Iris pigment epithelial cell (primary cell): ENCODE measurements around the gene AKAP6.
A peak's percentile ranks its signal among the peaks of the same experiment; 100 is the strongest.

Source experiments
- DNase-seq: peaks from one replicate; pipeline ENCODE4 v3.0.0-alpha.2; 2011; ENCODE audit warnings: low read depth

The AKAP6 gene

GRCh38 chr14:32627545-32628298 lies 298.6 kb downstream of the AKAP6 start:
- DNase-seq: no peak

- no peak for DNase-seq
These were observed 300.1 kb downstream of the AKAP6 start for GRCh38 chr14:32629236-32629635.

DNA sequence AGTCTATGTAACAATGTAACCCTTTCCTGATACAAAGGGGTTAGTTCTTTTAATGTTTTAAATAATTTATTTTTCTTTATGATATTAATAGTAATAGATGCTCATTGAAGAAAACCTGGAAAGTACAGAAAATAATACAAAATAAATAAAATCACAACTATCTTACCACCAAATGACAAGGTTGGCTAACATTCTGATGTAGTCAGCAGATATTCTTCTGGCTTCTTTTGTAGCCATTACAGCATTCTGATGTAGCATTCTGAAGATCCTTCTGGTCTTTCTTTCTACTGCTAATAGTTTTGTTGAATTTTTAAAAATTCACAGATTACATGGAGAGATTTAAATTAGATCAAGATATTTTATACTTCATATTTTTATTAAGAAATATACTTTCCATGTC lies 301.6 kb downstream of the AKAP6 start:
- no peak for DNase-seq

GRCh38 chr14:32633224-32633859 lies 304.2 kb downstream of the AKAP6 start:
- DNase-seq: peak; percentile 25

DNA sequence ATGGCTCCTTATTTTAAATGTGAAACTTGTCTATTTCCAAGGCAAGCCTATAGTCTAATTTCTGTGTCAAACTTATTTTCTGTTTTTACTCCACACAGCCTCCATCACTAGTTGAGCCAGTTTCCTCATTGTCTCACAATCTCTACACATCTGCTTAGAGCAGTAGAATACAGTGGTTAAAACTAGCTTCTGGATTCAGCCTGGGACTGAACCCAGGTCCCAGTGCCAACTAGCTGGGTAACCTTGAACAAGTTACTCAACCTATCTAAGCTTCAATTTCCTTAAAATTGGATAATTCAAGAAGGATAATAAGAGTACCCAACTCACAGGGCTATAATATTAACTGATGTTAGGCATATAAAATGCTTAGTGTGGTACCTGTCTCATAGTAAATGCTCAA lies 304.8 kb downstream of the AKAP6 start:
- DNase-seq: no peak

DNA sequence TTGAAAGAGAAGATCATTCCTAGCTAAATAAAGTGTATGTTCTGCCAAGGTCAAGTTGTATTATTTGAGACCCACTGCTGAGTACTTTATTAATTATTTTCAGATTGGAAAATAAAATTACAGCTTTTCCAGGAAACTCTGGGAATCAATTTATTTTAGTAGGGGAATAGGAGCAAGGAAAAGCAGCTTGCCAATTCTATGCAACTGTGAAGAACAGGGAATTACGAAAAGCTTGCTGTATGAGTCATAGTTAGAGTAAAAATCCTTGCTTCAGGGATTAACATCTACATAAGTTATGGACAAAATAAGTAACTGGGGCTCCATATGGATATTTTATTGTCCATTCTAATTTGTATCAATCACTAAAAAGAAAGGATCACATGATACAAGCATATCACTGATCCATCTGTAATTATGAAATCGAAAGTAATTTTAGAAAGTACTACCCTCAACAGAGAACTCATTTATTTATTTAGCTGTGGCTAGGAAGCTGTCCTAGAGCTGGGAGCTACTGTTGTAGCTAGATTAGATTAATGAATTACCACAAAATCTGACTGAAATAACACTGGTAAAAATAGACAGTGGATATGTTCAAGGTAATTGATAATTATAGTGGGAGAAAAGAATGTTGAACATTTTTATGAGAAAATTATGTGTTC lies 306.1 kb downstream of the AKAP6 start:
- DNase-seq: peak; percentile 61

GRCh38 chr14:32637582-32637981 lies 308.5 kb downstream of the AKAP6 start:
- DNase-seq: no peak

DNA sequence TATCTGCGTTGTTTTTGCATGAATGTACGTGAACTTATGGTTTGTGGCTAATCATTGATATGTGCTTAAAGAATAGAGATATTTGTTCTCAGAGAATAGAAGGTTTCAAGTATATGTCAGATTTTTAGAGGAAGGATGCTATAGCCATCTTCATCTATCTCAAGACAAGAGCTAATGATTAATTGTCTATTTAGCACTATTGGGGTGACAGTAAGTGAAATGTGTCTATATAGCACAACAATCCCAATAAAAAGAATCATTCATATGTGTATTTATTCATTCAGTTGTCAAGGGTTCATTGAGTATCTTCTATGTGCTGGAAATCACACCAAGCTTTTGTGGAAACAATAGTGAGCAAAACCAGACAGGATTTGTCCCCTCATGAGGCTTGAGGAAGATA lies 310.1 kb downstream of the AKAP6 start:
- no peak for DNase-seq

GRCh38 chr14:32645551-32645950 lies 316.5 kb downstream of the AKAP6 start:
- DNase-seq: no peak

DNA sequence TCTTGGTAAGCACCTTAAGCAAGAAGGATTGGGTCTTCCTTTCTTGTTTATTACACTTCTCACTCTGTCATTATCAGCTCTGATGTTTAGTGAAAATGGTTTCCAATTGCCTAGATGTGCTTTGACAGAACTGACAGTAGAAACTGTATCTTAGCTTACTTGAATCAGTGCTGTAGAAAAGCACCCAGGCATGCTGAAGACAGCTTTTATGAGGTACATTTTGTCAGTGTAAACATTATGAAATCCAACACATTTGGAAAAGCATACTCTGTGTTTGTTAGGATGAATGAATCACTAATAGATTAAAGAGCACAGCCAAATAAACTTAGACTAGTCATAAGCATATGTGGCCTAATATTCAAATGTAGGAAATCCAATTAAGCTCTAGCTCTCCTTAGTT lies 319.3 kb downstream of the AKAP6 start:
- peak; percentile 85 for DNase-seq

- no peak for DNase-seq
These were observed 320.9 kb downstream of the AKAP6 start for GRCh38 chr14:32650030-32650429.

- DNase-seq: no peak
These were observed 321.6 kb downstream of the AKAP6 start for GRCh38 chr14:32650665-32651064.

DNA sequence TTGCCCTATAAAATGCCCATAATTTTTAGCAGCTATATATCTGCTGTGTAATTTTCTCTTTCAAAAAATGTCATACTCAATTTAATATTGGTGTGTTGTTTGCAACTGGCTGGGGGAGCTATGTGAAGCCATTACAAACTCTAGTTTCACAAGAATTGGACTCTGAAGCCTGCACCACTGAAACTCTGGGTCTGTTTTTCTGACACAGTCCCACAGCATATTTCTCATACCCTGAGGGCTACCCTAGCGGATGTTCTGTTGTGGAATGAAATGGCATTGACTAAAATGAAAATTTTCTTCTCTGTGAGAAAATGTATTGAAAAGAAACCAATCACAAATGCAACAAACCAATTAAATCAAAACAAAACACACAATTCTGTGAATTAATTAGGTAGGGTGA lies 325.0 kb downstream of the AKAP6 start:
- peak; percentile 18 for DNase-seq

GRCh38 chr14:32656601-32657000 lies 327.5 kb downstream of the AKAP6 start:
- DNase-seq: peak; percentile 7

DNA sequence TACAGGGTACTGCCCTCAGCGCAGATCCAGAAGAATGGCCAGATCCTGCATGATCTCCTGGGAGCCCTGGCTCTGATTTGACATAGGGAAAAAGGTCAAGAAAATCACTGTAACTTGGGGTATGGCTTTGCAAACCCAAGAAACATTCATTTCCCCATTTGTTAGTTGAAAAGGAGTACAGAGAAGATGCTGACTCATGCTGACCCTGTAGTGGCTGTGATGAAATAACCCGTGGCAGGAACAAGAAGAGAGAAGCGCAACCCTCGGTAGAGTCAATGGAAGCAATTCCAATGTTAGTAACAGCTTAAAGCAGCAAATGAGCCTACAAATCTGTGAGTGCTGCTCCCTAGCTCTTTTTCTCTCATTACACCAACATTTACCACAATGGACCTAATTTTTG lies 328.0 kb downstream of the AKAP6 start:
- peak; percentile 95 for DNase-seq

DNA sequence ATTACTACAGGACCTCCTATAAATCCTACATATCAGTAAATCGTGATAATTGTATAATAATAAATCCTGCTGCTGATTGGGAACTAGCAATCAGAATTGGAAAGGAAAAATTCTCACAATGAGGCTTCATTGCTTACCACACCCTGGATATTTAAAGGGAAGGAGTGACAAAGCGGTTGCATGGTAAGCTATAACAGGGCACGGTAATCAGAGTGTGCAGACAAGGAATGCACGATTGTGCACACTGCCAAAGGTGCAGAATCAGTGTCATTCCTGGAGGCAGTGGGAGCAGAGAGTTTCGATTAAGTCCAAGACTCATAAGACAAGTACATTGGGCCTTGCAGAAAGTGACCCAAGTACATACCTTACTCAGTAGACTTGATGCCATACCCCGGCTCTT lies 332.1 kb downstream of the AKAP6 start:
- no peak for DNase-seq

GRCh38 chr14:32662211-32662610 lies 333.1 kb downstream of the AKAP6 start:
- peak; percentile 73 for DNase-seq

- no peak for DNase-seq
These were observed 337.2 kb downstream of the AKAP6 start for GRCh38 chr14:32666308-32666707.

DNA sequence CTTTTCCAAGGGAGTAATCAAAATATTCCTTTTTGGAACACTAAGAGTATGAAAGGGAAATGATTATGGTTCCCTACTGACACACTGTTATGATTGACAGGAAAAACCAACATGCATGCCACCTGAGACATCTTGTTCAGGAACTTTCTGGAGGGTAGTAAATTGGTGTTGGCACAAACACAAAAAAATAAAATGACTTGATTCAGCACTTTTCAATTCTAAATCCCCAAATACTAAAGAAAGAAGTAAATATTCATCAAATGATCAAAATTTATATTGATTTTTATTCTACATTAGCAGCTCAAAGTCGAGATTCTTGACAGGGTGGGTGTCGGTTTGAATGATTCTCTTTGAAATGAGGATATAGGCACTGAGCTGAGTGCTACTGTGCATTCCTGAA lies 338.2 kb downstream of the AKAP6 start:
- DNase-seq: no peak

GRCh38 chr14:32667791-32668190 lies 338.7 kb downstream of the AKAP6 start:
- DNase-seq: no peak

DNA sequence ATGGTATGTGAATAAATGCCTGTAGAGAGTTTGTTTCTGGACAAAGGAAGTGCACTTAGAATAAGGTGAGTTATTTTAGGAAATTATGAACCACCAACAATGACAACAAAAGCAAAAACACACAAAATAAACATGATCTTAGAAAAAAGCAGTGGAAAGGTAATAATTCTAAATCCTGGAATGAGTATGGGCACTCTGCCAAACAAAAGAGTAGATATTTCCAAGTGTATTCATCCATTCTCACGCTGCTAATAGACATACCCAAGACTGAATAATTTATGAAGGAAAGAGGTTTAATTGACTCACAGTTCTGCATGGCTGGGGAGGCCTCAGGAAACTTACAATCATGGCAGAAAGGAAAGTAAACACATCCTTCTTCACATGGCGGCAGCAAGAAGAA lies 340.3 kb downstream of the AKAP6 start:
- DNase-seq: peak; percentile 23

DNA sequence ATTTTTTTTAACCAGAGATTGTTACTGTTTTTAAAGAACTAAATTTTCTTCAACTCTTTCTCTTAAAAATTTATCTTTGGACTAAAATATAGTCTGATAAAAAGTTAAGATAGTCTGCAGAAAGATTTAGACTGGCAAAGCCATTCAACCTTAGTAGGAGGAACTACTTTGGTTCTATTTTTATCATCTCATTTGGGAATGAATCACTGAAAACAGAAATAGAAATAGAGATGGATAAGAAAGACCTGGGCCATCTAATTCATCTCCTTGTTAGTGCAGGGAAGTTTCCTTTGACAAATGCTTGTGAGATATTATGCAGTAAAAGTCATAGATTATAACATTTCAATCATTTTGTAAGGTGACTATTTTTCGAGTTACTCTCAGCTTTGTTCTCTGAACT lies 346.3 kb downstream of the AKAP6 start:
- DNase-seq: no peak

DNA sequence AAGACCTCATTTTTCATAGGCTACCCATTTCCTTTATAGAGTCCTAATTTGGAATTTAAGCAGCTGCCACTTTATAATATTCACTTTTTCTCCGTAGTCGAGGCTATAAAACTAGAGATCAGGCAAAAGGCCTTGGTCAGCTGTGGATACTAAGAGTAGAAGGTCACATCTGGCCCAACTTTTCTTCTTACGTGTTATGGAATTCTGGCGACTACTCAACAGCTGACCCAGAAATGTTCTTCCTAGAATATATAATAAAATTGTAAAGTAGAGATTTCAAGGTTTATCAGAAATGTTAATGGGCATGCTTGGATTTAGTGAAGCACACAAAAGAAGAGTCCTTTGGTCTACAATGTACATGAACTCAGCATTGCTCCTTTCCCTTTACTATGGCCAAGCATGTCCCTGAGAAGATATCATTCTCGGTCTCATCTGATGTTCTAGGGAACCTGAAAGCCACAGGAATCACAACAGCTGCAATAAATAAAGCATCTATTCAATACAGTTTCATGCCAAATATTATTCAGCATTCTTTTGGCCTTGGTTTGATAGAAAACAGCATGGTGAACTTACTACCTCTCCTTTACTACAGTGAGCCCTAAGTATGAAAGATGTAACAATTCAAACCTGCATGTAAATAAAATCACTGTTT lies 348.2 kb downstream of the AKAP6 start:
- no peak for DNase-seq
